GM12873 (cell line): ENCODE measurements around the gene RAB9A.

Source experiments
- TF ChIP-seq, protein P1 (sequence below): IDR thresholded peaks from 2 replicates; pipeline ENCODE4 v1.5.1; 2012; ENCODE audit warnings: low read depth, mild to moderate bottlenecking, moderate library complexity, low read length, control low read depth; ENCODE audit not compliant: insufficient read depth; ENCODE audit errors: missing control alignments

RAB9A gene

GRCh38 chrX:13703589-13703988 lies 14.7 kb downstream of the RAB9A start:
- TF ChIP-seq, protein P1, sequence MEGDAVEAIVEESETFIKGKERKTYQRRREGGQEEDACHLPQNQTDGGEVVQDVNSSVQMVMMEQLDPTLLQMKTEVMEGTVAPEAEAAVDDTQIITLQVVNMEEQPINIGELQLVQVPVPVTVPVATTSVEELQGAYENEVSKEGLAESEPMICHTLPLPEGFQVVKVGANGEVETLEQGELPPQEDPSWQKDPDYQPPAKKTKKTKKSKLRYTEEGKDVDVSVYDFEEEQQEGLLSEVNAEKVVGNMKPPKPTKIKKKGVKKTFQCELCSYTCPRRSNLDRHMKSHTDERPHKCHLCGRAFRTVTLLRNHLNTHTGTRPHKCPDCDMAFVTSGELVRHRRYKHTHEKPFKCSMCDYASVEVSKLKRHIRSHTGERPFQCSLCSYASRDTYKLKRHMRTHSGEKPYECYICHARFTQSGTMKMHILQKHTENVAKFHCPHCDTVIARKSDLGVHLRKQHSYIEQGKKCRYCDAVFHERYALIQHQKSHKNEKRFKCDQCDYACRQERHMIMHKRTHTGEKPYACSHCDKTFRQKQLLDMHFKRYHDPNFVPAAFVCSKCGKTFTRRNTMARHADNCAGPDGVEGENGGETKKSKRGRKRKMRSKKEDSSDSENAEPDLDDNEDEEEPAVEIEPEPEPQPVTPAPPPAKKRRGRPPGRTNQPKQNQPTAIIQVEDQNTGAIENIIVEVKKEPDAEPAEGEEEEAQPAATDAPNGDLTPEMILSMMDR = no peak

DNA sequence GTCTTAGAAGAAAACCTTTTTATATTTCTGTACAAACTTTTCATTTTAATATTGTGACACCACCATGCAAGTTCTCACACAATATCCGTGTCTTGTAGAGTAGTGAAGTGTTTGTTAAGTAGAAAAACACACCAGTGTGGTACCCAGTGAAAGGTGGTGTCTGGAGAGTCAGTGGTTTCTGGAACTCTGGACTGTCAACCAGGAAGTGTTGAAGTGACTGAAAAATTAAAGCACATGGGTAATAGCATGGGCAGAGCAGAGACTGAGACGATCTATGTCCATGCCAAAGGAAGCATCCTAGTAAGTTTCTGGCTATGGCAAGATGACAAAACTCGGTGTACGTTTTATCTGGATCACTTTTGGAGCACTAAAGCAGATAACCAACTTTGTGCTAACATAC lies 22.2 kb downstream of the RAB9A start:
- TF ChIP-seq, protein P1 = no peak

GRCh38 chrX:13716455-13716854 lies 27.5 kb downstream of the RAB9A start:
- TF ChIP-seq, protein P1 = no peak

GRCh38 chrX:13716905-13717304 lies 28.0 kb downstream of the RAB9A start:
- TF ChIP-seq, protein P1 = no peak

GRCh38 chrX:13717700-13718472 lies 29.0 kb downstream of the RAB9A start:
- TF ChIP-seq, protein P1 = no peak

DNA sequence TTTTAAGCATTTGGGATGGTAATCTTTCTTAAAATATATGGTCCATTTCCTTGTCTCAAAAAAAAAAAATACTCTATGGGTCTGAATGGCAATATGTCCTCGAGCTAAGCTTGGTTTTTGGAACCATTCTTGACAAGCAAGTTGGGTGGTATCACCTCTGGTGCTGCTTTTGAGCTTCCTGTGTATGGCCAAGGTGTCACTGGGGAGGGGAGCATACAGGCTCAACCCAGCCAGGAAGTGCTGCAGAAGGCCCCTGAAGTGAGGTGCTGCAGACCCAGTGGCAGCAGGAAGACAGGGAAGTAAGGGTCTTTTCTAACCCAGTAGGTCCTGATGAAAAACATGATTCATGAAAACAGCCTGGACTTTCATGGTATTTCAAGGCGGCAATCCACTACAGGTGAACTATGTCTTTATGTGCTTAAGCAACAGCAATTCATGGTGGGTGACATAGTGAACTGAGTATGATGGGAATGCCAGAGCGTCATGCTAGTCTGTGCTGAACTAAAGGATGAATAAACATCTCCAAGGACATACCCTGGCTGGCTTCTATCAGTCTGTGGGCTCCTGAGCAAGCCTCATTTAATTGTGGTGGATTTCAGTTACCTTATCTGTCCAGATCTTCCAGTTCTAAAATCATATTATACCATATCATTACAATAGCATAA lies 30.4 kb downstream of the RAB9A start:
- TF ChIP-seq, protein P1 = no peak

GRCh38 chrX:13721371-13721770 lies 32.4 kb downstream of the RAB9A start:
- TF ChIP-seq, protein P1 = no peak
